Amygdala (tissue), 56 donors: ENCODE results near the gene DLL4.
A peak's percentile ranks its signal among the peaks of the same experiment; 100 is the strongest.
"Not testable (repeated sequence)": the region's sequence is repeated elsewhere in the genome, so short reads cannot be mapped to it uniquely, and the experiment has no call there.

Source experiments
- DNase-seq, 56 donors: peaks; one replicate each; lab custom pipeline; 2025; lab: John Stamatoyannopoulos, UW

The DLL4 gene

GRCh38 chr15:40940296-40940801 lies 11.2 kb downstream of the DLL4 start:
- DNase-seq: no peak

- peak in 3 of 56 donors; percentile 9 to 36 (median 11) for DNase-seq
These were observed 12.0 kb downstream of the DLL4 start for GRCh38 chr15:40941068-40941527.

GRCh38 chr15:40941528-40942336 lies 12.6 kb downstream of the DLL4 start:
- peak in 35 of 56 donors; percentile 8 to 81 (median 39) for DNase-seq

- DNase-seq: no peak
These were observed 13.3 kb downstream of the DLL4 start for GRCh38 chr15:40942337-40942854.

GRCh38 chr15:40942878-40943277 lies 13.7 kb downstream of the DLL4 start:
- no peak for DNase-seq

- DNase-seq: no peak
These were observed 14.7 kb downstream of the DLL4 start for GRCh38 chr15:40943764-40944365.

GRCh38 chr15:40944510-40945296 lies 15.6 kb downstream of the DLL4 start:
- DNase-seq: no peak

- DNase-seq: no peak
These were observed 19.8 kb downstream of the DLL4 start for GRCh38 chr15:40948706-40949473.

- no peak for DNase-seq
These were observed 20.6 kb downstream of the DLL4 start for GRCh38 chr15:40949756-40950207.

- no peak for DNase-seq
These were observed 22.6 kb downstream of the DLL4 start for GRCh38 chr15:40951764-40952163.

- peak in 1 of 56 donors; percentile 51 for DNase-seq
These were observed 23.3 kb downstream of the DLL4 start for GRCh38 chr15:40952301-40952900.

GRCh38 chr15:40952901-40953712 lies 24.0 kb downstream of the DLL4 start, which contains the start of gene CHAC1:
TSS of gene CHAC1 (plus strand) at chr15:40953471. CDS start at chr15:40953584, 113 bp downstream.
- peak in 55 of 56 donors; percentile 32 to 94 (median 84) for DNase-seq

- no peak for DNase-seq
These were observed 24.6 kb downstream of the DLL4 start for GRCh38 chr15:40953713-40954074.

GRCh38 chr15:40954158-40954848 lies 25.2 kb downstream of the DLL4 start:
- DNase-seq: not testable (repeated sequence)

GRCh38 chr15:40955141-40955903 lies 26.2 kb downstream of the DLL4 start:
- no peak for DNase-seq

GRCh38 chr15:40955930-40956540 lies 26.9 kb downstream of the DLL4 start:
- no peak for DNase-seq
